Measurements from ENCODE around the gene LRMDA. TPM values are rescaled to one million over a fixed set of nuclear protein-coding genes. Genes with fewer than 3 reads are reported as not detected.

LRMDA gene
- polyA plus RNA-seq, 2 of the 4 experiments (the other 2 are of a cell fraction): 4.6 to 5.2 TPM

GRCh38 chr10:75722609-75723008 is 291.2 kb downstream of the LRMDA start:
- DNase-seq (ENCODE audit: low read depth in 1 of 2, low spot score in 1 of 2): no peak
- no peak for FAIRE-seq
- TF ChIP-seq CHD2 (IDR thresholded peaks at IDR 0.05; ENCODE audit: low read length, partially characterized antibody) (no peak), GATA3 (IDR thresholded peaks at IDR 0.05; ENCODE audit: borderline replicate concordance) (no peak), HOXB13 (CRISPR knock-in tag; IDR thresholded peaks at IDR 0.05; ENCODE audit: low read depth) (no peak), HEYL (CRISPR knock-in tag; IDR thresholded peaks at IDR 0.05) (no peak), EP300 (IDR thresholded peaks at IDR 0.05) (no peak), EHF (CRISPR knock-in tag; IDR thresholded peaks at IDR 0.05) (no peak)
- TF ChIP-seq, protein P1, sequence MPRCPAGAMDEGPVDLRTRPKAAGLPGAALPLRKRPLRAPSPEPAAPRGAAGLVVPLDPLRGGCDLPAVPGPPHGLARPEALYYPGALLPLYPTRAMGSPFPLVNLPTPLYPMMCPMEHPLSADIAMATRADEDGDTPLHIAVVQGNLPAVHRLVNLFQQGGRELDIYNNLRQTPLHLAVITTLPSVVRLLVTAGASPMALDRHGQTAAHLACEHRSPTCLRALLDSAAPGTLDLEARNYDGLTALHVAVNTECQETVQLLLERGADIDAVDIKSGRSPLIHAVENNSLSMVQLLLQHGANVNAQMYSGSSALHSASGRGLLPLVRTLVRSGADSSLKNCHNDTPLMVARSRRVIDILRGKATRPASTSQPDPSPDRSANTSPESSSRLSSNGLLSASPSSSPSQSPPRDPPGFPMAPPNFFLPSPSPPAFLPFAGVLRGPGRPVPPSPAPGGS (IDR thresholded peaks at IDR 0.05): no peak

GRCh38 chr10:75723319-75723980 is 292.0 kb downstream of the LRMDA start:
- ATAC-seq: no peak
- WGBS (ENCODE audit: missing lambda C conversion rate): 77% methylated on average over 9 of the region's 9 CpGs
- DNase-seq (ENCODE audit: low read depth in 1 of 2, low spot score in 1 of 2): no peak
- FAIRE-seq: no peak
- POLR2A ChIA-PET: no interaction called here
- Histone ChIP-seq H3K4me3 (no peak overlapping the region), H3K9me3 (no peaks in the 10 kb centered on the region), H3K4me2 (no peak overlapping the region), H3K4me1 (no peaks in the 10 kb centered on the region), H3K27ac (no peak overlapping the region)
- TF ChIP-seq EHMT2 (IDR thresholded peaks at IDR 0.05; ENCODE audit: low read depth) (no peak), NR3C1 (IDR thresholded peaks at IDR 0.05) (no peak), KDM5A (IDR thresholded peaks at IDR 0.05) (no peak), ZSCAN20 (CRISPR knock-in tag; IDR thresholded peaks at IDR 0.05) (no peak), KDM1A (IDR thresholded peaks at IDR 0.05; ENCODE audit: low read depth) (no peak), FOXS1 (CRISPR knock-in tag; IDR thresholded peaks at IDR 0.05) (no peak), HMGXB4 (CRISPR knock-in tag; IDR thresholded peaks at IDR 0.05; ENCODE audit: borderline replicate concordance) (no peak), EP300 (IDR thresholded peaks at IDR 0.05) (no peak), GATA3 (IDR thresholded peaks at IDR 0.05; ENCODE audit: borderline replicate concordance) (no peak), HDAC2 (IDR thresholded peaks at IDR 0.05) (no peak), JUNB (IDR thresholded peaks at IDR 0.05) (no peak), MYC (IDR thresholded peaks at IDR 0.05; ENCODE audit: borderline replicate concordance, low read length) (no peak), ATOH8 (CRISPR knock-in tag; IDR thresholded peaks at IDR 0.05; ENCODE audit: low read depth) (no peak), HEYL (CRISPR knock-in tag; IDR thresholded peaks at IDR 0.05) (no peak), TP53 (CRISPR knock-in tag; IDR thresholded peaks at IDR 0.05) (no peak), NPAS2 (CRISPR knock-in tag; IDR thresholded peaks at IDR 0.05; ENCODE audit: borderline replicate concordance) (no peak)
- TF ChIP-seq, protein P2, sequence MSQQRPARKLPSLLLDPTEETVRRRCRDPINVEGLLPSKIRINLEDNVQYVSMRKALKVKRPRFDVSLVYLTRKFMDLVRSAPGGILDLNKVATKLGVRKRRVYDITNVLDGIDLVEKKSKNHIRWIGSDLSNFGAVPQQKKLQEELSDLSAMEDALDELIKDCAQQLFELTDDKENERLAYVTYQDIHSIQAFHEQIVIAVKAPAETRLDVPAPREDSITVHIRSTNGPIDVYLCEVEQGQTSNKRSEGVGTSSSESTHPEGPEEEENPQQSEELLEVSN (IDR thresholded peaks at IDR 0.05; ENCODE audit: borderline replicate concordance, low read depth): no peak
- TF ChIP-seq, protein P1 (IDR thresholded peaks at IDR 0.05): no peak
- CTCF ChIA-PET: no interaction called here

More at GRCh38 chr10:75722609-75723008, 291.2 kb downstream of the LRMDA start:
- Histone ChIP-seq H3K27ac (no peak overlapping the region), H3K9me3 (no peaks in the 10 kb centered on the region), H3K4me3 (no peak overlapping the region), H3K4me2 (no peak overlapping the region), H3K4me1 (no peaks in the 10 kb centered on the region)
- no peak for ATAC-seq
- CTCF ChIA-PET: interaction anchor here (0.8 kb wide), 1 partner anchor 8 kb away, joined by 3 read pairs; no protein-coding TSS in a partner anchor
- POLR2A ChIA-PET: no interaction called here
- 88% methylated on average over 2 of the region's 2 CpGs for WGBS (ENCODE audit: missing lambda C conversion rate)

Data from A549 (cell line).